HCT116 (cell line): Measurements from ENCODE around the gene CA11.
A peak's percentile ranks its signal among the peaks of the same experiment; 100 is the strongest.

ENCODE experiments used
- ELF1 ChIP-seq: IDR thresholded peaks from 2 replicates; pipeline ENCODE4 v1.6.1; 2012; ENCODE audit warnings: low read depth, borderline replicate concordance
- JUND ChIP-seq: IDR thresholded peaks from 2 replicates; pipeline ENCODE4 v1.6.1; 2012
- POLR2A ChIP-seq: IDR thresholded peaks from 2 replicates; pipeline ENCODE4 v1.7.0; 2011; ENCODE audit warnings: borderline replicate concordance; ENCODE audit not compliant: insufficient read depth, insufficient read length; ENCODE audit errors: extremely low read depth
- POLR2AphosphoS5 ChIP-seq: IDR thresholded peaks from 2 replicates; pipeline ENCODE4 v1.6.1; 2011; ENCODE audit warnings: mild to moderate bottlenecking, low read depth, low read length, moderate library complexity
- TF ChIP-seq, protein P1 (sequence below): IDR thresholded peaks from 2 replicates; pipeline ENCODE4 v1.6.1; 2012; ENCODE audit warnings: low read depth
- TF ChIP-seq, protein P2 (sequence below), 3 experiments: fragments of 200-600 bp in 1 of 3; sonication (generic) in 1 of 3; IDR thresholded peaks in 2 of 3; conservative IDR thresholded peaks in 1 of 3; 2 replicates each; pipeline ENCODE4 v1.5.1; 2012 to 2017; ENCODE audit warnings: low read depth in 2 of 3, low read length in 2 of 3, antibody characterized with exemption in 1 of 3, borderline replicate concordance in 1 of 3, control low read depth in 1 of 3, mild to moderate bottlenecking in 1 of 3, mixed read lengths in 1 of 3, mixed run types in 1 of 3, moderate library complexity in 1 of 3; ENCODE audit not compliant: insufficient read depth in 1 of 3
- TF ChIP-seq, protein P3 (sequence below): IDR thresholded peaks from 2 replicates; pipeline ENCODE4 v1.6.1; 2012

- TF ChIP-seq, protein P1, sequence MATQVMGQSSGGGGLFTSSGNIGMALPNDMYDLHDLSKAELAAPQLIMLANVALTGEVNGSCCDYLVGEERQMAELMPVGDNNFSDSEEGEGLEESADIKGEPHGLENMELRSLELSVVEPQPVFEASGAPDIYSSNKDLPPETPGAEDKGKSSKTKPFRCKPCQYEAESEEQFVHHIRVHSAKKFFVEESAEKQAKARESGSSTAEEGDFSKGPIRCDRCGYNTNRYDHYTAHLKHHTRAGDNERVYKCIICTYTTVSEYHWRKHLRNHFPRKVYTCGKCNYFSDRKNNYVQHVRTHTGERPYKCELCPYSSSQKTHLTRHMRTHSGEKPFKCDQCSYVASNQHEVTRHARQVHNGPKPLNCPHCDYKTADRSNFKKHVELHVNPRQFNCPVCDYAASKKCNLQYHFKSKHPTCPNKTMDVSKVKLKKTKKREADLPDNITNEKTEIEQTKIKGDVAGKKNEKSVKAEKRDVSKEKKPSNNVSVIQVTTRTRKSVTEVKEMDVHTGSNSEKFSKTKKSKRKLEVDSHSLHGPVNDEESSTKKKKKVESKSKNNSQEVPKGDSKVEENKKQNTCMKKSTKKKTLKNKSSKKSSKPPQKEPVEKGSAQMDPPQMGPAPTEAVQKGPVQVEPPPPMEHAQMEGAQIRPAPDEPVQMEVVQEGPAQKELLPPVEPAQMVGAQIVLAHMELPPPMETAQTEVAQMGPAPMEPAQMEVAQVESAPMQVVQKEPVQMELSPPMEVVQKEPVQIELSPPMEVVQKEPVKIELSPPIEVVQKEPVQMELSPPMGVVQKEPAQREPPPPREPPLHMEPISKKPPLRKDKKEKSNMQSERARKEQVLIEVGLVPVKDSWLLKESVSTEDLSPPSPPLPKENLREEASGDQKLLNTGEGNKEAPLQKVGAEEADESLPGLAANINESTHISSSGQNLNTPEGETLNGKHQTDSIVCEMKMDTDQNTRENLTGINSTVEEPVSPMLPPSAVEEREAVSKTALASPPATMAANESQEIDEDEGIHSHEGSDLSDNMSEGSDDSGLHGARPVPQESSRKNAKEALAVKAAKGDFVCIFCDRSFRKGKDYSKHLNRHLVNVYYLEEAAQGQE, result no peak
- TF ChIP-seq, protein P2, sequence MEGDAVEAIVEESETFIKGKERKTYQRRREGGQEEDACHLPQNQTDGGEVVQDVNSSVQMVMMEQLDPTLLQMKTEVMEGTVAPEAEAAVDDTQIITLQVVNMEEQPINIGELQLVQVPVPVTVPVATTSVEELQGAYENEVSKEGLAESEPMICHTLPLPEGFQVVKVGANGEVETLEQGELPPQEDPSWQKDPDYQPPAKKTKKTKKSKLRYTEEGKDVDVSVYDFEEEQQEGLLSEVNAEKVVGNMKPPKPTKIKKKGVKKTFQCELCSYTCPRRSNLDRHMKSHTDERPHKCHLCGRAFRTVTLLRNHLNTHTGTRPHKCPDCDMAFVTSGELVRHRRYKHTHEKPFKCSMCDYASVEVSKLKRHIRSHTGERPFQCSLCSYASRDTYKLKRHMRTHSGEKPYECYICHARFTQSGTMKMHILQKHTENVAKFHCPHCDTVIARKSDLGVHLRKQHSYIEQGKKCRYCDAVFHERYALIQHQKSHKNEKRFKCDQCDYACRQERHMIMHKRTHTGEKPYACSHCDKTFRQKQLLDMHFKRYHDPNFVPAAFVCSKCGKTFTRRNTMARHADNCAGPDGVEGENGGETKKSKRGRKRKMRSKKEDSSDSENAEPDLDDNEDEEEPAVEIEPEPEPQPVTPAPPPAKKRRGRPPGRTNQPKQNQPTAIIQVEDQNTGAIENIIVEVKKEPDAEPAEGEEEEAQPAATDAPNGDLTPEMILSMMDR (IDR thresholded peaks at IDR 0.05 in 2 of 3, conservative IDR thresholded peaks at IDR 0.05 in 1 of 3; ENCODE audit: borderline replicate concordance in 1 of 3, insufficient read depth in 1 of 3, low read depth in 2 of 3, low read length in 2 of 3), result peak; percentile 20 to 40 (median 36); a peak in 4 of 6 replicates
- no peak for TF ChIP-seq POLR2A
- no peak for TF ChIP-seq POLR2AphosphoS5
- TF ChIP-seq, protein P3, sequence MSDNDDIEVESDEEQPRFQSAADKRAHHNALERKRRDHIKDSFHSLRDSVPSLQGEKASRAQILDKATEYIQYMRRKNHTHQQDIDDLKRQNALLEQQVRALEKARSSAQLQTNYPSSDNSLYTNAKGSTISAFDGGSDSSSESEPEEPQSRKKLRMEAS, result no peak
- TF ChIP-seq ELF1, result no peak
- no peak for TF ChIP-seq JUND
Measured at GRCh38 chr19:48591021-48591420, 55.0 kb downstream of the CA11 start.
